Gastroesophageal sphincter (tissue), 4 donors: ENCODE data around the gene LPP. TPM values are rescaled to one million over a fixed set of nuclear protein-coding genes. Genes with fewer than 3 reads are reported as not detected.
A peak's percentile ranks its signal among the peaks of the same experiment; 100 is the strongest.

ENCODE experiments used
- ATAC-seq: fragments of 150-250 bp; one replicate; pipeline ENCODE4 v1.9.1; 2016; ENCODE audit warnings: mild to moderate bottlenecking, moderate library complexity
- H3K27ac ChIP-seq, 4 donors: fragments of 200-600 bp; sonication (generic) in 3 of 4; 1 replicate in 3 of 4; 2 replicates in 1 of 4; pipeline ENCODE4 v1.5.1; 2016 to 2019
- H3K27me3 ChIP-seq: fragments of 200-600 bp; sonication (generic); one replicate; pipeline ENCODE4 v1.5.1; 2019
- H3K36me3 ChIP-seq, 2 donors: fragments of 200-600 bp; sonication (generic); one replicate each; pipeline ENCODE4 v1.5.1; 2019; ENCODE audit warnings: control low read depth in 1 of 2
- H3K4me1 ChIP-seq, 3 donors: fragments of 200-600 bp; sonication (generic); 1 replicate in 2 of 3; 2 replicates in 1 of 3; pipeline ENCODE4 v1.5.1; 2016 to 2019; ENCODE audit warnings: control low read depth in 2 of 3
- H3K4me3 ChIP-seq, 2 donors: fragments of 200-600 bp; sonication (generic); one replicate each; pipeline ENCODE4 v1.5.1; 2019; ENCODE audit warnings: mild to moderate bottlenecking in 1 of 2, moderate library complexity in 1 of 2
- H3K9me3 ChIP-seq, 3 donors: fragments of 200-600 bp; sonication (generic); one replicate each; pipeline ENCODE4 v1.5.1; 2017 to 2019; ENCODE audit warnings: control low read depth in 2 of 3
- CTCF ChIP-seq, 4 experiments: fragments of 200-600 bp in 2 of 4; fragments of 450-650 bp in 2 of 4; sonication (generic) in 1 of 4; IDR thresholded peaks; one replicate each; pipeline ENCODE4 v1.5.1; 2017 to 2019; ENCODE audit warnings: antibody characterized with exemption in 4 of 4, mild to moderate bottlenecking in 2 of 4, moderate library complexity in 2 of 4
- EP300 ChIP-seq: sonication (generic); formaldehyde crosslinking; IDR thresholded peaks from one replicate; pipeline ENCODE4 v1.6.1; 2017; ENCODE audit warnings: antibody characterized with exemption, mild to moderate bottlenecking
- POLR2A ChIP-seq, 2 donors: fragments of 450-650 bp; IDR thresholded peaks; one replicate each; pipeline ENCODE4 v1.6.1; 2017; ENCODE audit warnings: antibody characterized with exemption in 2 of 2, mild to moderate bottlenecking in 2 of 2, moderate library complexity in 1 of 2
- POLR2AphosphoS5 ChIP-seq: sonication (generic); formaldehyde crosslinking; IDR thresholded peaks from one replicate; pipeline ENCODE4 v1.6.1; 2017; ENCODE audit warnings: antibody characterized with exemption
- WGBS, 2 donors: methylation state at CpG; one replicate each; pipeline ENCODE4 v1.1.5; 2018; ENCODE audit warnings: low coverage in 1 of 2; 5-methylcytosine and 5-hydroxymethylcytosine counted together
- total RNA-seq, 4 donors: library from RNA; depleted of rRNA; stranded (reverse); fragments of >200 nt; gene quantifications; one replicate each; pipeline ENCODE4 v1.1.0, GENCODE V29; 2016

Gene LPP
- total RNA-seq, 4 donors from 2014 or later = 1,243 to 2,297 (median 2,164) TPM

GRCh38 chr3:188791311-188791710, 637.4 kb downstream of the LPP start:
- ATAC-seq = no peak
- WGBS, 2 donors = 69 to 74% methylated on average over 2 to 4 of the region's 4 CpGs
- H3K4me3 ChIP-seq = no peak overlapping the region
- H3K27ac ChIP-seq = no peak overlapping the region
- H3K36me3 ChIP-seq = no peaks in the 10 kb centered on the region
- H3K4me1 ChIP-seq = peaks cover 4 to 63% (median 18%) of the 10 kb centered on the region in 3 donors
- TF ChIP-seq CTCF (IDR thresholded peaks at IDR 0.05) (no peak), POLR2A (IDR thresholded peaks at IDR 0.05) (no peak), EP300 (no peak), POLR2AphosphoS5 (no peak)
- no peaks in the 10 kb centered on the region for H3K27me3 ChIP-seq
- no peaks in the 10 kb centered on the region for H3K9me3 ChIP-seq

- 65 to 72% methylated on average over 5 of the region's 6 CpGs for WGBS, 2 donors
- no peaks in the 10 kb centered on the region for H3K36me3 ChIP-seq
- no peak overlapping the region for H3K27ac ChIP-seq
- no peaks in the 10 kb centered on the region for H3K27me3 ChIP-seq
- H3K4me3 ChIP-seq = no peak overlapping the region
- H3K9me3 ChIP-seq = no peaks in the 10 kb centered on the region
- H3K4me1 ChIP-seq = peaks cover under 1 to 63% (median 10%) of the 10 kb centered on the region in 3 donors
- TF ChIP-seq CTCF (IDR thresholded peaks at IDR 0.05) = peak in 2 of 4 experiments; percentile 22 to 42
- no peak for TF ChIP-seq EP300
- no peak for TF ChIP-seq POLR2A (IDR thresholded peaks at IDR 0.05)
- no peak for TF ChIP-seq POLR2AphosphoS5
- ATAC-seq = no peak
Observed at GRCh38 chr3:188792793-188793192, 638.8 kb downstream of the LPP start.

GRCh38 chr3:188796122-188796631, 642.2 kb downstream of the LPP start:
- WGBS, 2 donors = 22 to 48% methylated on average over 3 of the region's 3 CpGs
- H3K27ac ChIP-seq = peak overlapping the region in 3 of 4 donors; percentile 29 to 50 (median 48)
- no peaks in the 10 kb centered on the region for H3K27me3 ChIP-seq
- H3K9me3 ChIP-seq = no peaks in the 10 kb centered on the region
- peaks cover 15 to 69% (median 19%) of the 10 kb centered on the region in 3 donors for H3K4me1 ChIP-seq
- ATAC-seq = no peak
- no peak overlapping the region for H3K4me3 ChIP-seq
- TF ChIP-seq EP300 (no peak), POLR2AphosphoS5 (peak; percentile 44)
- H3K36me3 ChIP-seq = no peaks in the 10 kb centered on the region

- Histone ChIP-seq H3K4me1 (peaks cover 15 to 66% (median 22%) of the 10 kb centered on the region in 3 donors), H3K9me3 (no peaks in the 10 kb centered on the region), H3K36me3 (no peaks in the 10 kb centered on the region), H3K27ac (peak overlapping the region in 2 of 4 donors; percentile 29 to 48), H3K27me3 (no peaks in the 10 kb centered on the region), H3K4me3 (no peak overlapping the region)
- TF ChIP-seq POLR2A (IDR thresholded peaks at IDR 0.05) (no peak), EP300 (no peak), CTCF (IDR thresholded peaks at IDR 0.05) (no peak), POLR2AphosphoS5 (no peak)
- 76 to 80% methylated on average over 1 to 3 of the region's 3 CpGs for WGBS, 2 donors
- no peak for ATAC-seq
Observed at GRCh38 chr3:188797045-188797444, 643.1 kb downstream of the LPP start.

GRCh38 chr3:188798556-188799145, 644.7 kb downstream of the LPP start:
- H3K27me3 ChIP-seq = no peaks in the 10 kb centered on the region
- ATAC-seq = no peak
- H3K4me3 ChIP-seq = no peak overlapping the region
- H3K4me1 ChIP-seq = peaks cover 15 to 56% (median 22%) of the 10 kb centered on the region in 3 donors
- H3K36me3 ChIP-seq = no peaks in the 10 kb centered on the region
- no peaks in the 10 kb centered on the region for H3K9me3 ChIP-seq
- H3K27ac ChIP-seq = peak overlapping the region in 2 of 4 donors; percentile 35 to 40
- WGBS, 2 donors = 29 to 40% methylated on average over 4 to 5 of the region's 5 CpGs
- no peak for TF ChIP-seq CTCF (IDR thresholded peaks at IDR 0.05)
- TF ChIP-seq EP300 = no peak
- TF ChIP-seq POLR2A (IDR thresholded peaks at IDR 0.05) = no peak
- no peak for TF ChIP-seq POLR2AphosphoS5
